ENCODE measurements around the gene RPN1.
A peak's percentile ranks its signal among the peaks of the same experiment; 100 is the strongest.
"Not testable (repeated sequence)": the region's sequence is repeated elsewhere in the genome, so short reads cannot be mapped to it uniquely, and the experiment has no call there.

RPN1 gene

GRCh38 chr3:128650096-128651050 lies at the start of gene RPN1:
TSS of gene RPN1 (minus strand) at chr3:128650818. CDS start at chr3:128650800, 18 bp downstream.
- DNase-seq: peak in 55 of 56 donors; percentile 53 to 96 (median 89)

GRCh38 chr3:128698211-128699047 lies 47.8 kb upstream of the RPN1 start:
- peak in 39 of 56 donors; percentile 2 to 63 (median 30) for DNase-seq

- no peak for DNase-seq
Measured at GRCh38 chr3:128697341-128697740, 46.7 kb upstream of the RPN1 start.

- DNase-seq: no peak
Measured at GRCh38 chr3:128693696-128694095, 43.1 kb upstream of the RPN1 start.

- no peak for DNase-seq
Measured at GRCh38 chr3:128689060-128689459, 38.4 kb upstream of the RPN1 start.

- no peak for DNase-seq
Measured at GRCh38 chr3:128686465-128686864, 35.8 kb upstream of the RPN1 start.

- no peak for DNase-seq
Measured at GRCh38 chr3:128684986-128685726, 34.5 kb upstream of the RPN1 start.

GRCh38 chr3:128683957-128684356 lies 33.3 kb upstream of the RPN1 start:
- no peak for DNase-seq

DNA sequence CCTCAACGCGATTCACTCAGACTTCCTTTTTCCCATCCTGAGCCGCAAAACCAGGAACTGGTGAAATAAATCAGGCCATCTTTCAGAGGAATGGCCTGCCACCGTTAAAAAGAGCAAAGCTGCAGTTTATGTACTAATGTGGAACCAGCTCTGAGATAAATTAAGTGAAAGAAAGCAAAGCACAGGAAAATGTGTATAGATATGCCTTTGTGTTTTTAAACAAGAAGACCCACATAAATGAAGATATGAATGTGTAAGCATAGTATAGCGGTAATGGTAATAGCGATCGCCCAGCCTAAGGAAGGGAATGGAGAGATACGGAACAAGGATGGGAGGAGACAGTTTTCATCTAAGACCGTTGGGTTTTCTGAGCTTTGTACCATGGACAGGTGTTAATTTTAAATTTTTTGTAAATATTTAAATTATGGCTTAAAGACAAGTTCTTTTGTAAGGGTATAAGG lies 30.8 kb upstream of the RPN1 start:
- peak in 1 of 56 donors; percentile 39 for DNase-seq

DNA sequence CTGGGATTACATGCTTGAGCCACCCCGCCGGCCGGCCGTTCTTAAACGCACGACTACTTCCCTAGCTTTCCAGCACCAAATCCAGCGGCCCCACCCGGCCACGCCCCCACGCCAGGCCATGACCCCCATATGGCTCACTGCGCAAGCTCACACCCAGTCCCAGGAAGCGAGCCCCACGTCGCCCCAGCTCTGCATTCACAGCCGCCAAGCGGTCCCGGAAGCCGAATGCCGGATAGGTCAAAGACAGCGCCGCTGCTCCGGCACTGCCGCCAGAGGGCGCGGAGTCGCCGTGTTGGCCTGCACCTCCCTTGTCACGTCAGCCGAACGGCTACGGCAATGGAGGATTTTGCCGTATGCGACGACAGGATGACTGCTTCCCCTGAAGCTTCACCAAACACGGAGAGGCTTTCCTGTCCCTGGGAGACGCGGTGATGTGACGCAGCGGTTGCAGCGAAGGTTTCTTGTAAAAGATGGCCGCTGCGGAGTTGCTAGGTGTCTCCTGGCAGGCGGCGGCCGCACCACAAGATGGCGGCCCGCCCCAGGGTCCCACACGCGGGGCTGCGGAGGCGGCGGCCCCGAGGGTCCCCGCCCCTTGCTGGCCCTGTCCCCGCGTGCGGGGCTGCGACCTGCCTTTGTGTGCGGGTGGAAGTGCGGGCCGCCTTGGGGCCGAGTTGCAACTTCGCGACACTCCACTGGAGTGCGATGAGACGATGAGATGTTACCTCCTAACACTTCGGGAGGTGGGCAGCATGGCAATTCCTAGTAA lies 30.2 kb upstream of the RPN1 start:
- DNase-seq: peak; percentile 53 to 100 (median 97)

GRCh38 chr3:128679338-128679737 lies 28.7 kb upstream of the RPN1 start:
- DNase-seq: no peak

GRCh38 chr3:128675802-128676201 lies 25.2 kb upstream of the RPN1 start:
- DNase-seq: not testable (repeated sequence)

- DNase-seq: no peak
Measured at GRCh38 chr3:128674161-128674784, 23.7 kb upstream of the RPN1 start.

DNA sequence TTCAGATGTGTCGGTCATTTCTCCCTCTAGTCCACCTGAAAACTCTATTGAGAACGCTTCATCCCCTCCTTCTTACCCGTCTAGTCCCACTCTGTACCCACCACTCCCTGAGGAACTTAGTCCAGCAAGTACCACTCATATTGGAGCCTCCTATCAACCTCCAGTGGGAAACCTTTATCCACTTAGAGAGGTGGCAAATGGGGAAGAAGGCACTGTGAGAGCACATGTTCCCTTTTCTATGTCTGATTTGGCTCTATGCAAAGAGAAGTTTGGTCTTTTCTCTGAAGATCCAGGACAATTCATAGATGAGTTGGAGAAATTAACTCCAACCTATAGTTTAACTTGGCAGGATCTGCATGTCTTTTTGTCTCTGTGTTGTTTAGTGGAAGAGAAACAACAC lies 17.0 kb upstream of the RPN1 start:
- no peak for DNase-seq

- DNase-seq: no peak
Measured at GRCh38 chr3:128665362-128666021, 14.9 kb upstream of the RPN1 start.

DNA sequence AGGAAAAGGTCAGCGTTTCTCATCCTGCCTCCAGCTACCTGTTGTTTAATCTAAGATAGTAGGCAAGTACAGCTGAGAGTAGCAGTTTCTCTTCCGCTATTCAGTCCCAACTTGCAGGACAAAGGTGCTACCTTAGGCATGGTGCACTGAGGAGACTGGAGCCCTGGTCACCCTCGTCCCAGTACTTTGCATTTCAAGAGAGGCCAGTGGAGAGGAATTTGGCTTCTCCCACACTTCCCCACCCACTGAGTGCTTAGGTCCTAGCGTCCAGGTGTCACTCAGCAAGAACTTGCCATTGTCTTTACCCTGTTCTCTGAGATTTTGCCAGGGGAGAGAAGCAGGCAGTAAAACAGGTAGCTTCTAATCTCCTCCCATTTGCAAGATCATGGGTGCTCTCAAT lies 12.5 kb upstream of the RPN1 start:
- no peak for DNase-seq

GRCh38 chr3:128655531-128655930 lies 4.9 kb upstream of the RPN1 start:
- DNase-seq: no peak

- not testable (repeated sequence) for DNase-seq
Measured at GRCh38 chr3:128653993-128654805, 3.6 kb upstream of the RPN1 start.

All from nucleus accumbens (tissue), 56 donors.